Activated B cell treated with CpG ODN at 0.5 μM for 24 hours (primary cell): ENCODE measurements around the gene GTF2I. TPM values are rescaled to one million over a fixed set of nuclear protein-coding genes. Genes with fewer than 3 reads are reported as not detected.
"Not testable (repeated sequence)": the region's sequence is repeated elsewhere in the genome, so short reads cannot be mapped to it uniquely, and the experiment has no call there.

Experiments used
- ATAC-seq: fragments of 200-7000 bp; cut with Tn5 transposase; one replicate; pipeline ENCODE4 v1.10.0; 2021; ENCODE audit warnings: low read depth, mild to moderate bottlenecking, moderate library complexity
- CTCF ChIA-PET: fragments of 350-600 bp; sonication (Branson Sonifier 250); formaldehyde crosslinking; loops from one replicate; lab custom pipeline; 2021; ENCODE audit warnings: antibody characterized with exemption; lab: Charles Lee
- POLR2A ChIA-PET: fragments of 350-600 bp; sonication (Branson Sonifier 250); formaldehyde crosslinking; loops from one replicate; lab custom pipeline; 2021; ENCODE audit warnings: antibody characterized with exemption; lab: Charles Lee
- DNase-seq: peaks from one replicate; pipeline ENCODE4 v3.0.0; 2022
- H3K27ac Mint-ChIP-seq: one replicate; pipeline ENCODE4 v1.8.0; 2020; ENCODE audit warnings: mixed read lengths
- H3K27me3 Mint-ChIP-seq: one replicate; pipeline ENCODE4 v1.8.0; 2021; ENCODE audit warnings: mixed read lengths
- H3K36me3 Mint-ChIP-seq: one replicate; pipeline ENCODE4 v1.8.0; 2021; ENCODE audit warnings: low read depth, mixed read lengths
- H3K4me1 Mint-ChIP-seq: one replicate; pipeline ENCODE4 v1.8.0; 2021; ENCODE audit warnings: mixed read lengths
- H3K4me3 Mint-ChIP-seq: one replicate; pipeline ENCODE4 v1.8.0; 2020; ENCODE audit warnings: mild to moderate bottlenecking, mixed read lengths
- H3K9me3 Mint-ChIP-seq: one replicate; pipeline ENCODE4 v1.8.0; 2020; ENCODE audit warnings: mixed read lengths
- intact Hi-C: fragments of 100-400 bp; cut with micrococcal nuclease; formaldehyde crosslinking; loops from one replicate; pipeline ENCODE4 v1.15.1; 2024
- total RNA-seq: library from RNA; stranded (reverse); gene quantifications from 2 replicates; pipeline ENCODE4 v1.2.3, GENCODE V29; 2022
- TF ChIP-seq, protein P1 (sequence below): fragments of 200-600 bp; IDR thresholded peaks from one replicate; pipeline ENCODE4 v1.8.0; 2022; ENCODE audit warnings: antibody characterized with exemption, mild to moderate bottlenecking

GTF2I gene
- total RNA-seq, 1 donor from 2014 or later = 299 TPM

DNA sequence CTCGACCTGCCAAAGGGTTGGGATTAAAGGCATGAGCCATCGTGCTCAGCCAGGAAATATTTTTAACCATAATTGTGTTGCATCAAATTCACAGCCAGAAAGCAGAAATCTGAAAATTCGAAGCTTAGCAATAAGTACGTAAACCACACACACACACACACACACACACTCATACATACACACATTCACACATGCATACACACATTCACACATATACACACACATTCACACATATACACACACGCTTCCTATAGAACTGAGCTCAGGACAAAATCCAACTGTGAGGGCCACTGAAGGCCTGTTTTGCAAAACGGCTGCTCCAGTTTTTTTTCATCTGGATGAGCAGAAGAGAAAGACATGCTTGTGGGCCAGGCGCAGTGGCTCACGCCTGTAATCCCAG is 25.0 kb upstream of the GTF2I start:
- ChIA-PET POLR2A (interaction anchor here (0.5 to 0.7 kb wide), 2 partner anchors 13 to 50 kb away, joined by 4 to 7 read pairs; no protein-coding TSS in a partner anchor), CTCF (no interaction called here)
- TF ChIP-seq, protein P1, sequence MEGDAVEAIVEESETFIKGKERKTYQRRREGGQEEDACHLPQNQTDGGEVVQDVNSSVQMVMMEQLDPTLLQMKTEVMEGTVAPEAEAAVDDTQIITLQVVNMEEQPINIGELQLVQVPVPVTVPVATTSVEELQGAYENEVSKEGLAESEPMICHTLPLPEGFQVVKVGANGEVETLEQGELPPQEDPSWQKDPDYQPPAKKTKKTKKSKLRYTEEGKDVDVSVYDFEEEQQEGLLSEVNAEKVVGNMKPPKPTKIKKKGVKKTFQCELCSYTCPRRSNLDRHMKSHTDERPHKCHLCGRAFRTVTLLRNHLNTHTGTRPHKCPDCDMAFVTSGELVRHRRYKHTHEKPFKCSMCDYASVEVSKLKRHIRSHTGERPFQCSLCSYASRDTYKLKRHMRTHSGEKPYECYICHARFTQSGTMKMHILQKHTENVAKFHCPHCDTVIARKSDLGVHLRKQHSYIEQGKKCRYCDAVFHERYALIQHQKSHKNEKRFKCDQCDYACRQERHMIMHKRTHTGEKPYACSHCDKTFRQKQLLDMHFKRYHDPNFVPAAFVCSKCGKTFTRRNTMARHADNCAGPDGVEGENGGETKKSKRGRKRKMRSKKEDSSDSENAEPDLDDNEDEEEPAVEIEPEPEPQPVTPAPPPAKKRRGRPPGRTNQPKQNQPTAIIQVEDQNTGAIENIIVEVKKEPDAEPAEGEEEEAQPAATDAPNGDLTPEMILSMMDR = no peak
- intact Hi-C loops = no loop called here
- no peaks in the 10 kb centered on the region for H3K9me3 Mint-ChIP-seq
- H3K36me3 Mint-ChIP-seq = no peaks in the 10 kb centered on the region
- H3K4me1 Mint-ChIP-seq = no peaks in the 10 kb centered on the region
- no peak for DNase-seq
- H3K27me3 Mint-ChIP-seq = no peaks in the 10 kb centered on the region
- H3K4me3 Mint-ChIP-seq = no peak overlapping the region
- ATAC-seq = no peak
- H3K27ac Mint-ChIP-seq = no peak overlapping the region

DNA sequence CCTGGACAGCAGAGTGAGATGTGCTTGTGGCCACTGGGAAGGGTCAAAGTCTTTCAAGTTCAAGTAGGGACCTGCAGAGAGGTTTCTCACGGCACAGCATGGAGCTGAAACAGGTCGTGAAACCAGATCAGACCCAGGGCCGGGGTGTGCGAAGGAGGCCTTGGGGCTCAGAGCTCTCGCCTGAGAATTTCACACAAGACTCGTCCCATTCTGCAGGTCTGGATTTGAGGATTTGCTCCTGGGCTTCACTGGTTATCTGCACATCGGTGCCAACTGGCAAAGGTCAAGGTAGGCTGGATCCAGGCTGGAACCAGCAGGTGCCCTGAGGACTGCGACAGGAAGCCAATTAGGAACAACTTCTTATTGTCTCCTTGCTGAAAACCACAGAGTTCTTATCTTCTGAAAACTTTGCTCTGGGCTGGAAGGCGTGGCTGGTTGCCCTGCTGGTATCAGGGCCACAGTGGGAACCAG is 24.0 kb upstream of the GTF2I start:
- no peaks in the 10 kb centered on the region for H3K9me3 Mint-ChIP-seq
- no peaks in the 10 kb centered on the region for H3K27me3 Mint-ChIP-seq
- ChIA-PET CTCF (no interaction called here), POLR2A (no interaction called here)
- no peaks in the 10 kb centered on the region for H3K4me1 Mint-ChIP-seq
- no peak for ATAC-seq
- no peak for DNase-seq
- no peak overlapping the region for H3K4me3 Mint-ChIP-seq
- intact Hi-C loops = no loop called here
- no peak overlapping the region for H3K27ac Mint-ChIP-seq
- TF ChIP-seq, protein P1 = no peak
- no peaks in the 10 kb centered on the region for H3K36me3 Mint-ChIP-seq

GRCh38 chr7:74637745-74638144 is 19.8 kb upstream of the GTF2I start:
- ChIA-PET POLR2A (interaction anchor here (0.8 to 1.0 kb wide), 2 partner anchors 18 to 20 kb away, joined by 3 to 8 read pairs; partner anchors contain the start of gene GTF2I), CTCF (no interaction called here)
- no peaks in the 10 kb centered on the region for H3K9me3 Mint-ChIP-seq
- H3K27ac Mint-ChIP-seq = no peak overlapping the region
- H3K36me3 Mint-ChIP-seq = no peaks in the 10 kb centered on the region
- ATAC-seq (no peak), DNase-seq (no peak)
- H3K4me1 Mint-ChIP-seq = peaks cover 8% of the 10 kb centered on the region
- TF ChIP-seq, protein P1 = no peak
- no peaks in the 10 kb centered on the region for H3K27me3 Mint-ChIP-seq
- intact Hi-C loops = no loop called here
- H3K4me3 Mint-ChIP-seq = no peak overlapping the region

GRCh38 chr7:74650055-74650454 is 7.5 kb upstream of the GTF2I start:
- intact Hi-C loops = loop anchor here (1.0 to 10.0 kb wide), 2 partner anchors 11 to 545 kb away; no protein-coding TSS in a partner anchor
- ATAC-seq (peak; percentile 96), DNase-seq (peak; percentile 67)
- POLR2A ChIA-PET = interaction anchor here (0.6 to 1.2 kb wide), 7 partner anchors 9 to 427 kb away, joined by 3 to 15 read pairs (median 5); no protein-coding TSS in a partner anchor
- H3K27me3 Mint-ChIP-seq, H3K36me3 Mint-ChIP-seq, H3K9me3 Mint-ChIP-seq, CTCF ChIA-PET: not testable (repeated sequence)
- peaks cover 38% of the 10 kb centered on the region for H3K4me1 Mint-ChIP-seq
- H3K27ac Mint-ChIP-seq = peak overlapping the region; percentile 87
- peak overlapping the region; percentile 83 for H3K4me3 Mint-ChIP-seq

GRCh38 chr7:74650493-74651132 is 6.9 kb upstream of the GTF2I start:
- Mint-ChIP-seq H3K4me3 (peak overlapping the region; percentile 83), H3K4me1 (peaks cover 43% of the 10 kb centered on the region), H3K27ac (peak overlapping the region; percentile 87)
- POLR2A ChIA-PET = interaction anchor here (1.0 to 1.4 kb wide), 6 partner anchors 8 to 428 kb away, joined by 4 to 15 read pairs (median 6); no protein-coding TSS in a partner anchor
- DNase-seq, CTCF ChIA-PET, H3K36me3 Mint-ChIP-seq, H3K9me3 Mint-ChIP-seq, H3K27me3 Mint-ChIP-seq: not testable (repeated sequence)
- intact Hi-C loops = loop anchor here (1.0 to 10.0 kb wide), 2 partner anchors 11 to 546 kb away; no protein-coding TSS in a partner anchor
- ATAC-seq = peak; percentile 57

GRCh38 chr7:74651133-74651504 is 6.4 kb upstream of the GTF2I start:
- ATAC-seq, H3K36me3 Mint-ChIP-seq, CTCF ChIA-PET, H3K9me3 Mint-ChIP-seq, DNase-seq, H3K27me3 Mint-ChIP-seq: not testable (repeated sequence)
- Mint-ChIP-seq H3K27ac (peak overlapping the region; percentile 87), H3K4me1 (peaks cover 48% of the 10 kb centered on the region), H3K4me3 (peak overlapping the region; percentile 83)
- intact Hi-C loops = loop anchor here (10.0 kb wide), 1 partner anchor 546 kb away; no protein-coding TSS in a partner anchor
- POLR2A ChIA-PET = interaction anchor here (1.4 kb wide), 1 partner anchor 10 kb away, joined by 8 read pairs; no protein-coding TSS in a partner anchor
